IPS-15b (cell line): Measurements from ENCODE around the gene SCN2A.
"Not testable (repeated sequence)": the region's sequence is repeated elsewhere in the genome, so short reads cannot be mapped to it uniquely, and the experiment has no call there.

Source experiments
- H3K27me3 ChIP-seq: one replicate; pipeline ENCODE4 v1.6.1; 2013; ENCODE audit warnings: low read length; ENCODE audit not compliant: control insufficient read depth, insufficient read depth
- H3K36me3 ChIP-seq: one replicate; pipeline ENCODE4 v1.6.1; 2013; ENCODE audit warnings: low read length; ENCODE audit not compliant: control insufficient read depth, insufficient read depth
- H3K4me1 ChIP-seq: one replicate; pipeline ENCODE4 v1.6.1; 2013; ENCODE audit warnings: mild to moderate bottlenecking, low read length; ENCODE audit not compliant: control insufficient read depth, insufficient read depth
- H3K4me3 ChIP-seq: one replicate; pipeline ENCODE4 v1.5.1; 2013; ENCODE audit warnings: low read depth, low read length
- H3K9ac ChIP-seq: one replicate; pipeline ENCODE4 v1.6.1; 2013; ENCODE audit warnings: low read depth, mild to moderate bottlenecking, low read length
- H3K9me3 ChIP-seq: one replicate; pipeline ENCODE4 v1.6.1; 2013; ENCODE audit warnings: mild to moderate bottlenecking, low read length; ENCODE audit not compliant: control insufficient read depth, insufficient read depth

The SCN2A gene

GRCh38 chr2:165398603-165399002, 159.4 kb downstream of the SCN2A start:
- not testable (repeated sequence) for H3K27me3 ChIP-seq, H3K4me3 ChIP-seq, H3K36me3 ChIP-seq, H3K9ac ChIP-seq, H3K9me3 ChIP-seq, H3K4me1 ChIP-seq

GRCh38 chr2:165401285-165401852, 162.2 kb downstream of the SCN2A start:
- Histone ChIP-seq H3K27me3 (no peaks in the 10 kb centered on the region), H3K9me3 (no peaks in the 10 kb centered on the region), H3K4me1 (peaks cover 5% of the 10 kb centered on the region), H3K36me3 (no peaks in the 10 kb centered on the region), H3K9ac (no peak overlapping the region), H3K4me3 (no peak overlapping the region)

- Histone ChIP-seq H3K9ac (no peak overlapping the region), H3K4me1 (peaks cover 9% of the 10 kb centered on the region), H3K4me3 (no peak overlapping the region)
Observed at GRCh38 chr2:165402162-165402561, 162.9 kb downstream of the SCN2A start.

GRCh38 chr2:165406173-165406572, 167.0 kb downstream of the SCN2A start:
- H3K4me1 ChIP-seq, result peaks cover 9% of the 10 kb centered on the region
- no peak overlapping the region for H3K9ac ChIP-seq
- H3K9me3 ChIP-seq, result no peaks in the 10 kb centered on the region
- no peak overlapping the region for H3K4me3 ChIP-seq
- H3K27me3 ChIP-seq, result no peaks in the 10 kb centered on the region
- H3K36me3 ChIP-seq, result no peaks in the 10 kb centered on the region

More at GRCh38 chr2:165402162-165402561, 162.9 kb downstream of the SCN2A start:
- Histone ChIP-seq H3K27me3 (no peaks in the 10 kb centered on the region), H3K9me3 (no peaks in the 10 kb centered on the region), H3K36me3 (no peaks in the 10 kb centered on the region)

GRCh38 chr2:165407466-165407865, 168.3 kb downstream of the SCN2A start:
- no peaks in the 10 kb centered on the region for H3K36me3 ChIP-seq
- no peak overlapping the region for H3K4me3 ChIP-seq
- H3K9me3 ChIP-seq, result no peaks in the 10 kb centered on the region
- no peak overlapping the region for H3K9ac ChIP-seq
- peaks cover 9% of the 10 kb centered on the region for H3K4me1 ChIP-seq
- H3K27me3 ChIP-seq, result no peaks in the 10 kb centered on the region

- Histone ChIP-seq H3K9me3 (no peaks in the 10 kb centered on the region), H3K4me1 (peaks cover 9% of the 10 kb centered on the region), H3K4me3 (no peak overlapping the region), H3K27me3 (no peaks in the 10 kb centered on the region), H3K36me3 (no peaks in the 10 kb centered on the region), H3K9ac (no peak overlapping the region)
Observed at GRCh38 chr2:165408186-165408585, 169.0 kb downstream of the SCN2A start.

GRCh38 chr2:165410276-165410675, 171.1 kb downstream of the SCN2A start:
- Histone ChIP-seq H3K27me3 (no peaks in the 10 kb centered on the region), H3K9me3 (no peaks in the 10 kb centered on the region), H3K4me3 (no peak overlapping the region), H3K4me1 (peaks cover 9% of the 10 kb centered on the region), H3K9ac (no peak overlapping the region), H3K36me3 (no peaks in the 10 kb centered on the region)

- Histone ChIP-seq H3K9ac (no peak overlapping the region), H3K4me1 (no peaks in the 10 kb centered on the region), H3K4me3 (no peak overlapping the region)
Observed at GRCh38 chr2:165414187-165414586, 175.0 kb downstream of the SCN2A start.

GRCh38 chr2:165417009-165417408, 177.8 kb downstream of the SCN2A start:
- Histone ChIP-seq H3K27me3 (no peaks in the 10 kb centered on the region), H3K36me3 (no peaks in the 10 kb centered on the region), H3K9ac (no peak overlapping the region), H3K4me1 (no peaks in the 10 kb centered on the region), H3K4me3 (no peak overlapping the region), H3K9me3 (no peaks in the 10 kb centered on the region)

More at GRCh38 chr2:165414187-165414586, 175.0 kb downstream of the SCN2A start:
- Histone ChIP-seq H3K36me3 (no peaks in the 10 kb centered on the region), H3K27me3 (no peaks in the 10 kb centered on the region), H3K9me3 (no peaks in the 10 kb centered on the region)

- Histone ChIP-seq H3K27me3 (no peaks in the 10 kb centered on the region), H3K9me3 (peaks cover 11% of the 10 kb centered on the region), H3K9ac (no peak overlapping the region), H3K4me1 (no peaks in the 10 kb centered on the region), H3K4me3 (no peak overlapping the region), H3K36me3 (peaks cover 2% of the 10 kb centered on the region)
Observed at GRCh38 chr2:165420231-165420630, 181.0 kb downstream of the SCN2A start.

GRCh38 chr2:165423081-165423480, 183.9 kb downstream of the SCN2A start:
- Histone ChIP-seq H3K27me3 (no peaks in the 10 kb centered on the region), H3K4me1 (no peaks in the 10 kb centered on the region), H3K4me3 (peak overlapping the region; percentile 8), H3K36me3 (peaks cover 2% of the 10 kb centered on the region), H3K9ac (no peak overlapping the region), H3K9me3 (peaks cover 11% of the 10 kb centered on the region)

GRCh38 chr2:165425556-165425955, 186.3 kb downstream of the SCN2A start:
- H3K9ac ChIP-seq, result no peak overlapping the region
- no peaks in the 10 kb centered on the region for H3K4me1 ChIP-seq
- no peak overlapping the region for H3K4me3 ChIP-seq
- no peaks in the 10 kb centered on the region for H3K27me3 ChIP-seq
- H3K9me3 ChIP-seq, result peaks cover 11% of the 10 kb centered on the region
- H3K36me3 ChIP-seq, result peaks cover 2% of the 10 kb centered on the region
